Activated CD8-positive, alpha-beta memory T cell treated with anti-CD3 and anti-CD28 coated beads for 36 hours (primary cell): ENCODE data around the gene EVC. TPM values are rescaled to one million over a fixed set of nuclear protein-coding genes. Genes with fewer than 3 reads are reported as not detected.
"Not testable (repeated sequence)": the region's sequence is repeated elsewhere in the genome, so short reads cannot be mapped to it uniquely, and the experiment has no call there.

Source experiments
- CTCF ChIA-PET: fragments of 350-600 bp; sonication (Branson Sonifier 250); formaldehyde crosslinking; loops from one replicate; lab custom pipeline; 2021; ENCODE audit warnings: antibody characterized with exemption; lab: Charles Lee
- POLR2A ChIA-PET: fragments of 350-600 bp; sonication (Branson Sonifier 250); formaldehyde crosslinking; loops from one replicate; lab custom pipeline; 2021; ENCODE audit warnings: antibody characterized with exemption; lab: Charles Lee
- total RNA-seq, 2 experiments: library from RNA; stranded (reverse); gene quantifications; one replicate each; pipeline ENCODE4 v1.2.3, GENCODE V29; 2021

The EVC gene
- total RNA-seq, 2 experiments from 2014 or later = 1.2 to 1.9 TPM

- POLR2A ChIA-PET = no interaction called here
- CTCF ChIA-PET = no interaction called here
Measured at GRCh38 chr4:5722328-5722727, 11.3 kb downstream of the EVC start.

GRCh38 chr4:5724377-5724776 is 13.4 kb downstream of the EVC start:
- CTCF ChIA-PET = no interaction called here

DNA sequence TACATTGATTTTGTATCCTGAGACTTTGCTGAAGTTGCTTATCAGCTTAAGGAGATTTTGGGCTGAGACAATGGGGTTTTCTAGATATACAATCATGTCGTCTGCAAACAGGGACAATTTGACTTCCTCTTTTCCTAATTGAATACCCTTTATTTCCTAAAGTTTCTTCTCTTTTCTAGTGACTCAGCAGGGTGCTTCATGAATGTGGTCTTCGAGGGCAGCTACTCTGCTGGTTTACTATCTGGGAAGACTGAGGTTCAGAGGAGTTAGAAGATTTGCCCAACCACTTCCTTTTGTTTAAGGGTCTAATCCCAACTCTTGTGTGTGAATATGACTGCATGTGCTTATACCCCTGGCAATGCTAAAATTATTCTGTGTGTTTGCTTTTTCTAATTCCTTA is 17.4 kb downstream of the EVC start:
- CTCF ChIA-PET, POLR2A ChIA-PET: not testable (repeated sequence)

More at GRCh38 chr4:5724377-5724776, 13.4 kb downstream of the EVC start:
- POLR2A ChIA-PET = no interaction called here

DNA sequence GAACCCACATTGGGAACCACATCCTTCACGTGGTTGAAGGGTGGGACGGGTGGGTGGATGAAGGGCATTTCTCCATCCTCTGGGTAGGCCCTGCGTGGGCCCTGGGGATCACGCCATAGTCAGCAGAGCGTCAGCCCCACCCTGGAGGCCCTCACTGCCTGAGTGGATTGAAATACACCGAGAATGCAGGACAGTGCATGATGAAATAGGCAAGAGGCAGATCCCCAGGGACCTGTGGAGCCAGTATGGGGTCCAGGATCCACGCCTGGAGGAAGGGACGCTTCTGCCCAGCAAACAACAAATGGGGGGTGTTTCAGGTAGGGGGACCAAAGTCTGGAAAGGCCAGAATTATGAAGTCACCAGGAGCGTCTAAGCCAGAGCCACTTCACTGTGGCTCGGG is 19.4 kb downstream of the EVC start:
- CTCF ChIA-PET = no interaction called here
- POLR2A ChIA-PET = no interaction called here

GRCh38 chr4:5730993-5731990 is 20.3 kb downstream of the EVC start:
- CTCF ChIA-PET = no interaction called here
- POLR2A ChIA-PET = no interaction called here

DNA sequence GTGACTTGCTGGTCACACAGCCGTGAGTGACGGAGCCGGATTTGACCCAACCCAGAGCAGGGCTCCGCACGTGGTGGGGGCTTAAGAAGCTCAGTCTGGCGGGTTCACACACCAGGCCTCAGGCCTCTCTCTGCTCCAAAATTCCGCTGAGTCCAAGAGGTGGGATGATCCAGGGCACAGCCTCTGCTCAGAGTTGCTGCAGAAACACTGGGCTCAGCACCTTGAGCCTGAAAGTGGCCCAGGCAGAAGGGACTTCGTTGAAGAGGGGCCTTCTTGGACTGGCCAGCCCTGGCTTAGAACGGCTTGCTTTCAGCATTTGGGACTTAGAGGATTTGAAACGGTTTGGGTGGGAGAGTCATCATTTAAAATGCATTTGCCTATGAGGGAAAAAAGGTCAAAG is 21.2 kb downstream of the EVC start:
- POLR2A ChIA-PET = no interaction called here
- CTCF ChIA-PET = no interaction called here

DNA sequence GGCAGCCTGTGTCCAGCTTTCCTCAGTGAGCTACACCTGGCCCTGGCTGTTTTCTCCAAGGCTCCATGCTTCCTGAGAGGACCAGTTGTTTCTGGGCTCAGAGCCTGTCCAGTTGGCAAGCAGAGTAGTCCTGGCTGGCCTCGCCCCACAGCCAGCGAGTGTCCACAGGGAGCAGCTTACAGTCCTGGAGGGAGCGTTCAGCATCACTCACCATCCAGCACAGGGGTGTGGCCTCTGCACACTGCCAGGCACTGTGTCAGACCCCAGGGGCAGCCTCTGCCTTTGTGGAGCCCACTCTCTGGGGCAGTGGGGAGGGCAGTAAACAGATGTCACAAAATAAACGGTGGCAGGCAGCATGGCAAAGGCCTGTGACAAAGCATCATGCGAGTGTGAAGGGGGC is 23.9 kb downstream of the EVC start:
- POLR2A ChIA-PET = no interaction called here
- CTCF ChIA-PET = no interaction called here

DNA sequence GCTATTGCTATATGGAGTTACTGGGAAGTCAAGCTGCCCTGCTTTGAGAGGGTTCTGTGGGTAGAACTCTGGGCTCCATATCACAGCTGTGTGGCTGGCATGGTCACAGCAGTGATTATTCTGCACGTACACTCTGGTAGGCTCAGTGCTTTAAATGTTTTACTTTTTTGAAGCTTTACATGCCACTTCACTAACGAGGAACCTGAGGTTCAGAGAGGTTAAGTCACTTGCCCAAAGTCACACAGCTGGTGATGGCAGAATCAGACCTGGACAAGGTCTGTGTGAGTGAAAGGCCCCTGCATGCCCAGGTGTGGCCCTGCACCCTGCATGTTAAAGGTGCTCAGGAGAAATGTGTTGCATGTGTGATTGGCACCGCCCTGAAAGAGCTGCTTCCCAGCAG is 24.5 kb downstream of the EVC start:
- POLR2A ChIA-PET = no interaction called here
- CTCF ChIA-PET = interaction anchor here (0.5 kb wide), 1 partner anchor 1725 kb away, joined by 3 read pairs; no protein-coding TSS in a partner anchor

DNA sequence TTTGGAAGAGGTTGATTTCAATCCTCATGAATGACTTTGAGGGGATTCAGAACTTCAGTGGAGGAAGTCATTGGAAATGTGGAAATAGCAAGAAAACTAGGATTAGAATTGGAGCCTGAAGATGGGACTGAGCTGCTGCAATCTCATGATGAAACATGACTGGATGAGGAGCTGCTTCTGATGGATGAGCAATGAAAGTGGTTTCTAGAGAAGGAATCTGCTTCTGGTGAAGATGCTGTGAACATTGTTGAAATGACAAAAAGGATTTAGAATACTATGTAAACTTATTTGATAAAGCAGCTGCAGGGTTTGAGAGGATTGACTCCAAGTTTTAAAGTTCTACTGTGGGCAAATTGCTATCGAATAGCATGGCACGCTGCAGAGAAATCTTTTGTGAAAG is 27.1 kb downstream of the EVC start:
- ChIA-PET POLR2A (no interaction called here), CTCF (no interaction called here)

DNA sequence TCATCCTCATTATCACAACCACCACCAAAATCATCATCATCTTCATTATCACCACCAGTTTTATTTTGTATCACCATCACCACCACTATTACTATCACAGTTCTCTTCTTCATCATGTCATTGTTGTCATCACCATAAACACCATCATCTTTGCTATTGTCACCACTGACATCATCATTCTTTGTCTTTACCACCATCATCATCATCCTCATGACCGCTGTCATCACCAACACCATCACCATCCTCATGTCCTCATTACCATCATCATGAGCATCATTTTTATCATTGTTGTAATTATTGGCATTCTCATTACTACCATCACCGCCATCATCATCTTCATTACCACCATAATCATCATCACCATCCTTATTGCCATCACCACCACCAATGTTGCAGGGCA is 31.4 kb downstream of the EVC start:
- ChIA-PET CTCF (no interaction called here), POLR2A (no interaction called here)

GRCh38 chr4:5742968-5743367 is 32.0 kb downstream of the EVC start:
- ChIA-PET POLR2A (no interaction called here), CTCF (no interaction called here)

GRCh38 chr4:5746250-5746649 is 35.2 kb downstream of the EVC start:
- CTCF ChIA-PET = no interaction called here
- POLR2A ChIA-PET = interaction anchor here (0.7 kb wide), 1 partner anchor 84 kb away, joined by 5 read pairs; no protein-coding TSS in a partner anchor

- CTCF ChIA-PET = interaction anchor here (0.6 kb wide), 1 partner anchor 33 kb away, joined by 3 read pairs; no protein-coding TSS in a partner anchor
Measured at GRCh38 chr4:5746829-5747737, 36.1 kb downstream of the EVC start.

GRCh38 chr4:5747738-5748375 is 36.9 kb downstream of the EVC start:
- ChIA-PET POLR2A (no interaction called here), CTCF (interaction anchor here (0.6 kb wide), 1 partner anchor 34 kb away, joined by 3 read pairs; no protein-coding TSS in a partner anchor)

More at GRCh38 chr4:5746829-5747737, 36.1 kb downstream of the EVC start:
- POLR2A ChIA-PET = no interaction called here

GRCh38 chr4:5749568-5749967 is 38.6 kb downstream of the EVC start:
- CTCF ChIA-PET = no interaction called here
- POLR2A ChIA-PET = no interaction called here

DNA sequence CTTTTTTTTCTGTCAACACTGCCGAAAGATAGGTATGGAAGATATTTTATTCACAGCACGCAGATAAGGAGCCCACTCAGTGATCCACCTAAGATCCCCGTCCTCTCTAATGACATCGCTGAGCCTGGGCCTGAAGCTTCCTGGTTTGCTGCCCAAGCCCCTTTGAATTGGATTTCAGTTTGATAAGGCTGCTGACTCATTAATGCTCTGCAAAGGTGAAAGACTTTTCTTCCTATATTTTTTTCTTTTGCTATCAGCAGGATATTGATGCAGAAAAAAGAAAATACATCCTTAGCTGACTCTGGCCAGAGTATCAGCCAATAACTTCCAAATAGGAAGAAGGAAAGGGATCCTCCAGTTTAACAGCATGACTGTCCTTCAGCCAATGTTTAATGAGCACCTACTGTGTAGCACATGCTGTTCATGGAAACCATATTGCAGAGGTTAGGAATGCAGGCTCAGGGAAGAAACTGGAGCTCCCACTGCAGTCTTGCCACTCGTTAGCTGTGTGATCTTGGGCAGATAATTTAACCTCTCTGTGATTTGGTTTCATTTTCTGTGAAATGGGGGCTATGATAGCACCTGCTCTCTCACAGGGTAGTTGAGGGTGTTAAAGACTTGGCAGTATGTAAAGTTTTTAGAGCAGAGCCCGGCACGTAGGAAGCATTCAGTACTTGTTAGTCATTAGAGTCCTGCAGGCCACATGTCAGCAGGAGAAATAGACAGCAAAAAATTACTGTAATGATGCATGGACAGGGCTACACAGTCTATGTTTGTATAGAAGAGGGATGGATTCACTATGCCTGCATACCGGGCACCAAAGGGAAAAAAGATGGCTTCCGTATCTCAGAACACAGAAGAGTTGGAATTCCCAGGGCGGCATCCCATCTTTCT is 39.3 kb downstream of the EVC start:
- ChIA-PET CTCF (no interaction called here), POLR2A (no interaction called here)

GRCh38 chr4:5750946-5751665 is 40.1 kb downstream of the EVC start:
- CTCF ChIA-PET = no interaction called here
- POLR2A ChIA-PET = no interaction called here
